Transverse colon (tissue), 4 donors: ENCODE results near the gene POLR2M. TPM values are rescaled to one million over a fixed set of nuclear protein-coding genes. Genes with fewer than 3 reads are reported as not detected.

Experiments
- DNase-seq: peaks from one replicate; pipeline ENCODE4 v3.0.0-alpha.2; 2019
- H3K27ac ChIP-seq, 4 donors: fragments of 200-600 bp; sonication (generic); 2 replicates each; pipeline ENCODE4 v1.5.1; 2016 to 2018; ENCODE audit warnings: inconsistent platforms in 4 of 4
- H3K27me3 ChIP-seq: fragments of 200-600 bp; sonication (generic); 2 replicates; pipeline ENCODE4 v1.5.1; 2017; ENCODE audit warnings: inconsistent platforms
- H3K36me3 ChIP-seq, 4 donors: fragments of 200-600 bp; sonication (generic); 2 replicates each; pipeline ENCODE4 v1.5.1; 2017 to 2019; ENCODE audit warnings: inconsistent platforms in 4 of 4
- H3K4me1 ChIP-seq, 4 donors: fragments of 200-600 bp; sonication (generic); 2 replicates each; pipeline ENCODE4 v1.5.1; 2017 to 2020; ENCODE audit warnings: inconsistent platforms in 4 of 4
- H3K4me3 ChIP-seq, 4 donors: fragments of 200-600 bp; sonication (generic); 1 replicate in 1 of 4; 2 replicates in 3 of 4; pipeline versions ENCODE4 v1.5.1 to v1.6.1; 2017 to 2019; ENCODE audit warnings: inconsistent platforms in 4 of 4
- H3K9me3 ChIP-seq, 2 donors: fragments of 200-600 bp; sonication (generic); 2 replicates each; pipeline ENCODE4 v1.5.1; 2017 to 2019; ENCODE audit warnings: inconsistent platforms in 2 of 2
- EP300 ChIP-seq: sonication (generic); formaldehyde crosslinking; IDR thresholded peaks from one replicate; pipeline ENCODE4 v1.6.1; 2017; ENCODE audit warnings: antibody characterized with exemption, low read depth
- POLR2A ChIP-seq: fragments of 450-650 bp; IDR thresholded peaks from one replicate; pipeline ENCODE4 v1.6.1; 2016; ENCODE audit warnings: antibody characterized with exemption, mild to moderate bottlenecking, moderate library complexity
- POLR2AphosphoS5 ChIP-seq, 3 donors: sonication (generic); formaldehyde crosslinking; IDR thresholded peaks; one replicate each; pipeline ENCODE4 v1.6.1; 2016; ENCODE audit warnings: antibody characterized with exemption in 3 of 3
- WGBS, 2 donors: methylation state at CpG; one replicate each; pipeline ENCODE4 v1.1.5; 2018; ENCODE audit warnings: low coverage in 1 of 2; 5-methylcytosine and 5-hydroxymethylcytosine counted together
- in situ Hi-C, 4 donors: fragments of 200-750 bp; cut with MboI; loops; one replicate each; pipeline versions ENCODE4 v1.15.0 to v1.15.1; 2017; ENCODE audit warnings: low sequenced_read_pairs in 3 of 4, low pct_ligation_motif_present in 1 of 4, low pct_unique_long_range_greater_than_20kb in 1 of 4
- intact Hi-C: fragments of 100-400 bp; cut with DNase I; formaldehyde crosslinking; loops from one replicate; pipeline ENCODE4 v1.15.1; 2023; ENCODE audit warnings: low total_unique reads
- total RNA-seq, 4 donors: library from RNA; depleted of rRNA; stranded (reverse); fragments of >200 nt; gene quantifications; one replicate each; pipeline ENCODE4 v1.1.0, GENCODE V29; 2016
- TF ChIP-seq, protein P1 (sequence below), 5 experiments: fragments of 200-600 bp in 3 of 5; fragments of 450-650 bp in 2 of 5; sonication (generic) in 3 of 5; IDR thresholded peaks; 1 replicate in 2 of 5; 2 replicates in 3 of 5; pipeline ENCODE4 v1.5.1; 2016 to 2017; ENCODE audit warnings: antibody characterized with exemption in 5 of 5, inconsistent platforms in 3 of 5, mild to moderate bottlenecking in 2 of 5, moderate library complexity in 1 of 5

Gene POLR2M
- total RNA-seq, 4 donors from 2014 or later, result 18.5 to 159 (median 42.2) TPM

GRCh38 chr15:57698243-57698642 is 8.3 kb upstream of the POLR2M start:
- DNase-seq, result no peak
- intact Hi-C loops (no loop called here), in situ Hi-C loops (no loop called here)
- H3K36me3 ChIP-seq, result no peaks in the 10 kb centered on the region
- H3K4me3 ChIP-seq, result no peak overlapping the region
- no peaks in the 10 kb centered on the region for H3K27me3 ChIP-seq
- no peak for TF ChIP-seq EP300
- no peak for TF ChIP-seq POLR2A
- TF ChIP-seq, protein P1, sequence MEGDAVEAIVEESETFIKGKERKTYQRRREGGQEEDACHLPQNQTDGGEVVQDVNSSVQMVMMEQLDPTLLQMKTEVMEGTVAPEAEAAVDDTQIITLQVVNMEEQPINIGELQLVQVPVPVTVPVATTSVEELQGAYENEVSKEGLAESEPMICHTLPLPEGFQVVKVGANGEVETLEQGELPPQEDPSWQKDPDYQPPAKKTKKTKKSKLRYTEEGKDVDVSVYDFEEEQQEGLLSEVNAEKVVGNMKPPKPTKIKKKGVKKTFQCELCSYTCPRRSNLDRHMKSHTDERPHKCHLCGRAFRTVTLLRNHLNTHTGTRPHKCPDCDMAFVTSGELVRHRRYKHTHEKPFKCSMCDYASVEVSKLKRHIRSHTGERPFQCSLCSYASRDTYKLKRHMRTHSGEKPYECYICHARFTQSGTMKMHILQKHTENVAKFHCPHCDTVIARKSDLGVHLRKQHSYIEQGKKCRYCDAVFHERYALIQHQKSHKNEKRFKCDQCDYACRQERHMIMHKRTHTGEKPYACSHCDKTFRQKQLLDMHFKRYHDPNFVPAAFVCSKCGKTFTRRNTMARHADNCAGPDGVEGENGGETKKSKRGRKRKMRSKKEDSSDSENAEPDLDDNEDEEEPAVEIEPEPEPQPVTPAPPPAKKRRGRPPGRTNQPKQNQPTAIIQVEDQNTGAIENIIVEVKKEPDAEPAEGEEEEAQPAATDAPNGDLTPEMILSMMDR (IDR thresholded peaks at IDR 0.05), result no peak
- no peak for TF ChIP-seq POLR2AphosphoS5 (IDR thresholded peaks at IDR 0.05)
- H3K27ac ChIP-seq, result no peak overlapping the region
- H3K9me3 ChIP-seq, result no peaks in the 10 kb centered on the region
- peaks cover 0 to 2% (median 0%) of the 10 kb centered on the region in 4 donors for H3K4me1 ChIP-seq

GRCh38 chr15:57698991-57699390 is 7.5 kb upstream of the POLR2M start:
- no peak overlapping the region for H3K4me3 ChIP-seq
- intact Hi-C loops (no loop called here), in situ Hi-C loops (no loop called here)
- TF ChIP-seq POLR2A, result no peak
- no peak for TF ChIP-seq POLR2AphosphoS5 (IDR thresholded peaks at IDR 0.05)
- no peak for TF ChIP-seq EP300
- TF ChIP-seq, protein P1 (IDR thresholded peaks at IDR 0.05), result no peak
- 76 to 84% methylated on average over 4 of the region's 4 CpGs for WGBS, 2 donors
- no peaks in the 10 kb centered on the region for H3K4me1 ChIP-seq
- no peaks in the 10 kb centered on the region for H3K9me3 ChIP-seq
- no peak for DNase-seq
- no peaks in the 10 kb centered on the region for H3K36me3 ChIP-seq
- H3K27me3 ChIP-seq, result no peaks in the 10 kb centered on the region
- H3K27ac ChIP-seq, result no peak overlapping the region

DNA sequence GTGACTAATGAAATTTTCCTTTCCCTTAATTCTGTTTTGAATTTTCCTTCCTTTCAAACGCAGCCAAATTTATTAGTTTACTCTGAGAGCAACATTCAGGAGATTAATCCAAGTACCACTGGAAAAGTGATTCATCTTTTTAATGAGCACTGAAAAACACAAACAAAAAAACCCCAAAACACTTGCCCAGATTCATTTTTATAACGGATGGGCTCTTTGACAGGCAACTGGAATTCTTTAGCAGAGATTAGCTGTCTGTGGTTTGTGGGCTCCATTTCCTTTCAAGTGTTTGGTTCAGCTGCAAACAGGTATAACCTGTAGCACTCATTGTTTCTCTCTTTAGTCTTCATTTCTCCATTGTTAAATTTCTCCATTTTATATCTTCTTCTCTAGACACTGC is 3.1 kb upstream of the POLR2M start:
- Histone ChIP-seq H3K4me1 (peaks cover 4 to 16% (median 14%) of the 10 kb centered on the region in 4 donors), H3K36me3 (no peaks in the 10 kb centered on the region), H3K4me3 (no peak overlapping the region), H3K27me3 (no peaks in the 10 kb centered on the region), H3K27ac (no peak overlapping the region), H3K9me3 (no peaks in the 10 kb centered on the region)
- TF ChIP-seq, protein P1 (IDR thresholded peaks at IDR 0.05), result no peak
- no peak for TF ChIP-seq POLR2AphosphoS5 (IDR thresholded peaks at IDR 0.05)
- TF ChIP-seq POLR2A, result no peak
- TF ChIP-seq EP300, result no peak
- in situ Hi-C loops (no loop called here), intact Hi-C loops (no loop called here)
- WGBS, 2 donors, result 39 to 44% methylated on average over 2 of the region's 2 CpGs
- no peak for DNase-seq

DNA sequence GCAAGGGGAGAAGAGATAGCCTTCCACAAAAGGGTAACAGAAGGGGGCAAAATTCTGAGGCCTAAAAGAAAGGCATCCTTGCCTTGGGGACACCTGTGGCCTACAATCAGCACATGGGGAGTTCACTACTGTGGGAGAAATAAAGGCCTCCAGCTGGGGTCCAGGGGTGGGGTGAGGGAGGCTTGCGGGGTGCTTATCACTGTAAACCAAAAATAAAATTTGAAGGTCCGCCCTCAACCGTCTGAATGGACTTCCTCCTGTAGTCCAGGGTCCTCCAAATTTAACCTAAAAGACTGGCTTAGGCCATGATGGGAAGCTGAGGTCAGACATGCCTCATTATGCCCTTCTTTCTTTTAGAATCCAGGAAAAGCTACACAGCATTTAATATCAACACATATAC is 2.1 kb upstream of the POLR2M start:
- 94% methylated on average over 3 of the region's 3 CpGs; no CpG with 5 or more reads in 1 of the 2 donors for WGBS, 2 donors
- Histone ChIP-seq H3K4me3 (no peak overlapping the region), H3K36me3 (no peaks in the 10 kb centered on the region), H3K9me3 (no peaks in the 10 kb centered on the region), H3K4me1 (peaks cover 4 to 26% (median 22%) of the 10 kb centered on the region in 4 donors), H3K27ac (no peak overlapping the region), H3K27me3 (no peaks in the 10 kb centered on the region)
- in situ Hi-C loops, result no loop called here
- intact Hi-C loops, result no loop called here
- DNase-seq, result no peak
- TF ChIP-seq EP300 (no peak), POLR2AphosphoS5 (IDR thresholded peaks at IDR 0.05) (no peak), POLR2A (no peak)
- TF ChIP-seq, protein P1 (IDR thresholded peaks at IDR 0.05), result no peak
